Measurements from ENCODE around the gene LEF1.

DNA sequence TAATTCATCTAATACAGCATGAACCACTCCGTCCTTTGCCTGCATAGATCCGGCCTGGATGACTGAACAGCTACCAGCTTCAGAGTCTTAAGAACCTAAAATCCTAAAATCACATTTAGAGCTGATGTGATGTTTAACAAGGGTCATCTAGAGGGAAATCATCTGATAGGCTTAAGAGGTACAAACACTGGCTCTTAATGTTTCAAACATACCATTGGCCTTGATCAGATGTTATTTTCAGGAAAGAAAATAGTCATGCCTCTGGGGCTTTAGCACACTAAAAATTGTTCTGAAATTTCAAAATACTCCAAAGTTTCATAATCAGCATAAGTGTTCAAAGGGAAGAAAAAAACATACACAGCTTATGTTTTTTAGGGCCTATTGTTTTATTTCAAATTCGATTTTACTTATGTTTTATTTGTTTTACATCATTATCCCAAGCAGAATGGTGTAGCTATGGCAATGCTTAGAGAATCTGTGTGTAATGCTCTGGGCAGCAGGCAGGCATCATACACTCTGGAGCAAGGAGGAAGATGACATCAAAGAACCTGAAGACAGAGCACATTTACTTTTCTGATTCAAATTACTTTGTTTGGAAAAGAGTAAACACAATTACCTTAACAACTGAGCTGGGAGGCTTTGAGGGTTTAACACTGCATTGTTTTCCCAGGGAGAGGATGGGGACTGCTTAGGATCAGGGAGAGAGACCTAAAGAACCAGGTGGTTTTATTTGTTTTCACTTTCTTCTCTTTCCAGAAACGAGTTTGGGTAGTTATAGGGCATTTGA, 25.3 kb upstream of the LEF1 start:
- TF ChIP-seq, protein P1, sequence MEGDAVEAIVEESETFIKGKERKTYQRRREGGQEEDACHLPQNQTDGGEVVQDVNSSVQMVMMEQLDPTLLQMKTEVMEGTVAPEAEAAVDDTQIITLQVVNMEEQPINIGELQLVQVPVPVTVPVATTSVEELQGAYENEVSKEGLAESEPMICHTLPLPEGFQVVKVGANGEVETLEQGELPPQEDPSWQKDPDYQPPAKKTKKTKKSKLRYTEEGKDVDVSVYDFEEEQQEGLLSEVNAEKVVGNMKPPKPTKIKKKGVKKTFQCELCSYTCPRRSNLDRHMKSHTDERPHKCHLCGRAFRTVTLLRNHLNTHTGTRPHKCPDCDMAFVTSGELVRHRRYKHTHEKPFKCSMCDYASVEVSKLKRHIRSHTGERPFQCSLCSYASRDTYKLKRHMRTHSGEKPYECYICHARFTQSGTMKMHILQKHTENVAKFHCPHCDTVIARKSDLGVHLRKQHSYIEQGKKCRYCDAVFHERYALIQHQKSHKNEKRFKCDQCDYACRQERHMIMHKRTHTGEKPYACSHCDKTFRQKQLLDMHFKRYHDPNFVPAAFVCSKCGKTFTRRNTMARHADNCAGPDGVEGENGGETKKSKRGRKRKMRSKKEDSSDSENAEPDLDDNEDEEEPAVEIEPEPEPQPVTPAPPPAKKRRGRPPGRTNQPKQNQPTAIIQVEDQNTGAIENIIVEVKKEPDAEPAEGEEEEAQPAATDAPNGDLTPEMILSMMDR (IDR thresholded peaks at IDR 0.05 in 2 of 3, conservative IDR thresholded peaks at IDR 0.05 in 1 of 3; ENCODE audit: borderline replicate concordance in 1 of 3, insufficient read depth in 1 of 3, low read depth in 2 of 3, low read length in 2 of 3): no peak
- TF ChIP-seq YY1 (IDR thresholded peaks at IDR 0.05; ENCODE audit: extremely low read depth, insufficient replicate concordance, low read depth, low read length): no peak
- TF ChIP-seq EZH2 (IDR thresholded peaks at IDR 0.05): no peak
- no peak for TF ChIP-seq EGR1 (IDR thresholded peaks at IDR 0.05; ENCODE audit: low read depth)
- no peak for TF ChIP-seq POLR2AphosphoS5 (IDR thresholded peaks at IDR 0.05; ENCODE audit: low read depth, low read length)
- TF ChIP-seq CBX3 (IDR thresholded peaks at IDR 0.05; ENCODE audit: low read depth): no peak
- TF ChIP-seq, protein P2, sequence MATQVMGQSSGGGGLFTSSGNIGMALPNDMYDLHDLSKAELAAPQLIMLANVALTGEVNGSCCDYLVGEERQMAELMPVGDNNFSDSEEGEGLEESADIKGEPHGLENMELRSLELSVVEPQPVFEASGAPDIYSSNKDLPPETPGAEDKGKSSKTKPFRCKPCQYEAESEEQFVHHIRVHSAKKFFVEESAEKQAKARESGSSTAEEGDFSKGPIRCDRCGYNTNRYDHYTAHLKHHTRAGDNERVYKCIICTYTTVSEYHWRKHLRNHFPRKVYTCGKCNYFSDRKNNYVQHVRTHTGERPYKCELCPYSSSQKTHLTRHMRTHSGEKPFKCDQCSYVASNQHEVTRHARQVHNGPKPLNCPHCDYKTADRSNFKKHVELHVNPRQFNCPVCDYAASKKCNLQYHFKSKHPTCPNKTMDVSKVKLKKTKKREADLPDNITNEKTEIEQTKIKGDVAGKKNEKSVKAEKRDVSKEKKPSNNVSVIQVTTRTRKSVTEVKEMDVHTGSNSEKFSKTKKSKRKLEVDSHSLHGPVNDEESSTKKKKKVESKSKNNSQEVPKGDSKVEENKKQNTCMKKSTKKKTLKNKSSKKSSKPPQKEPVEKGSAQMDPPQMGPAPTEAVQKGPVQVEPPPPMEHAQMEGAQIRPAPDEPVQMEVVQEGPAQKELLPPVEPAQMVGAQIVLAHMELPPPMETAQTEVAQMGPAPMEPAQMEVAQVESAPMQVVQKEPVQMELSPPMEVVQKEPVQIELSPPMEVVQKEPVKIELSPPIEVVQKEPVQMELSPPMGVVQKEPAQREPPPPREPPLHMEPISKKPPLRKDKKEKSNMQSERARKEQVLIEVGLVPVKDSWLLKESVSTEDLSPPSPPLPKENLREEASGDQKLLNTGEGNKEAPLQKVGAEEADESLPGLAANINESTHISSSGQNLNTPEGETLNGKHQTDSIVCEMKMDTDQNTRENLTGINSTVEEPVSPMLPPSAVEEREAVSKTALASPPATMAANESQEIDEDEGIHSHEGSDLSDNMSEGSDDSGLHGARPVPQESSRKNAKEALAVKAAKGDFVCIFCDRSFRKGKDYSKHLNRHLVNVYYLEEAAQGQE (IDR thresholded peaks at IDR 0.05; ENCODE audit: low read depth): no peak
- no peak for TF ChIP-seq TCF7L2 (IDR thresholded peaks at IDR 0.05; ENCODE audit: borderline replicate concordance, extremely low read depth, insufficient read depth, insufficient read length)
- no peak for TF ChIP-seq EZH2phosphoT487 (IDR thresholded peaks at IDR 0.05; ENCODE audit: borderline replicate concordance)
- TF ChIP-seq POLR2A (IDR thresholded peaks at IDR 0.05; ENCODE audit: borderline replicate concordance, extremely low read depth, insufficient read depth, insufficient read length): no peak
- TF ChIP-seq SRF (IDR thresholded peaks at IDR 0.05; ENCODE audit: low read depth): no peak
